Upper lobe of left lung (tissue), 4 donors: Measurements from ENCODE around the gene WNK2.

Source experiments
- EP300 ChIP-seq, 4 donors: sonication (generic); formaldehyde crosslinking; IDR thresholded peaks; one replicate each; pipeline ENCODE4 v1.5.1; 2017; ENCODE audit warnings: antibody characterized with exemption in 4 of 4, control low read depth in 2 of 4
- POLR2A ChIP-seq, 4 donors: fragments of 450-650 bp; IDR thresholded peaks; one replicate each; pipeline ENCODE4 v1.5.1; 2016 to 2017; ENCODE audit warnings: antibody characterized with exemption in 4 of 4, mild to moderate bottlenecking in 2 of 4

- TF ChIP-seq POLR2A (IDR thresholded peaks at IDR 0.05) (no peak), EP300 (IDR thresholded peaks at IDR 0.05) (no peak)
Observed at GRCh38 chr9:93318480-93318879, 134.5 kb downstream of the WNK2 start.
